ELR (cell line): ENCODE data around the gene SLC27A3.

Experiments used
- DNase-seq: peaks from one replicate; pipeline ENCODE4 v3.0.0-alpha.2; 2015; ENCODE audit warnings: low read depth

The SLC27A3 gene, protein sequence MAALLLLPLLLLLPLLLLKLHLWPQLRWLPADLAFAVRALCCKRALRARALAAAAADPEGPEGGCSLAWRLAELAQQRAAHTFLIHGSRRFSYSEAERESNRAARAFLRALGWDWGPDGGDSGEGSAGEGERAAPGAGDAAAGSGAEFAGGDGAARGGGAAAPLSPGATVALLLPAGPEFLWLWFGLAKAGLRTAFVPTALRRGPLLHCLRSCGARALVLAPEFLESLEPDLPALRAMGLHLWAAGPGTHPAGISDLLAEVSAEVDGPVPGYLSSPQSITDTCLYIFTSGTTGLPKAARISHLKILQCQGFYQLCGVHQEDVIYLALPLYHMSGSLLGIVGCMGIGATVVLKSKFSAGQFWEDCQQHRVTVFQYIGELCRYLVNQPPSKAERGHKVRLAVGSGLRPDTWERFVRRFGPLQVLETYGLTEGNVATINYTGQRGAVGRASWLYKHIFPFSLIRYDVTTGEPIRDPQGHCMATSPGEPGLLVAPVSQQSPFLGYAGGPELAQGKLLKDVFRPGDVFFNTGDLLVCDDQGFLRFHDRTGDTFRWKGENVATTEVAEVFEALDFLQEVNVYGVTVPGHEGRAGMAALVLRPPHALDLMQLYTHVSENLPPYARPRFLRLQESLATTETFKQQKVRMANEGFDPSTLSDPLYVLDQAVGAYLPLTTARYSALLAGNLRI

DNA sequence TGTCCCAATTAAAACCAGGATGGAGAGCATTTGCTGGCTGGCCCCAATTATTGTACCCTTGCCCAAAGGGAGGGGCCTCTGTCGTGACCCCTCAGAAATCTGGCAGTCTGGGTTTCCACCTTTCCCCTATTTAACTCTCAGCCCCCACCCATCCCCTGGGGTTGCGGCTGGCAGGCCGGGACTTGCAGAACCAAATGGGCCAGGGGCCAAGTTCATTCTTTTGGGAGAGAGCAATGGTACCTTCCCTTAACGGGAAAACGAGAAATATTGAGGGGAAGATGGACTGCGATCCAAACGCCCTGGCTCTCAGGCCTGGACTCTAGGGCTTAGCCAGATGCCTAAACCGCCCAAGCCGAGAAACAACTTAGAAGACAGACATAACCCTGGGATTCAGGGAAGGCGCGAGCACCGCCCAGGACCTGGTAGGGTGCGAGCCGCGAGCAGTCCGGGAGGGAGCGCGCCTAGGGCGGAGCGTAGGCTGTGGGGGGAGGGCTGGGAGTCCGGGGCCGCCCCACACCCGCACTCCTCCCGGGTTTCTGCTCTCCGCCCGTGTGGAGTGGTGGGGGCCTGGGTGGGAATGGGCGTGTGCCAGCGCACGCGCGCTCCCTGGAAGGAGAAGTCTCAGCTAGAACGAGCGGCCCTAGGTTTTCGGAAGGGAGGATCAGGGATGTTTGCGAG, at the start of gene SLC27A3:
Gene SLC27A3 (plus strand): TSS at position 628 of the 678 bp plus-strand sequence. CDS start 91 bp downstream, outside the sequence.
- peak; percentile 48 for DNase-seq

DNA sequence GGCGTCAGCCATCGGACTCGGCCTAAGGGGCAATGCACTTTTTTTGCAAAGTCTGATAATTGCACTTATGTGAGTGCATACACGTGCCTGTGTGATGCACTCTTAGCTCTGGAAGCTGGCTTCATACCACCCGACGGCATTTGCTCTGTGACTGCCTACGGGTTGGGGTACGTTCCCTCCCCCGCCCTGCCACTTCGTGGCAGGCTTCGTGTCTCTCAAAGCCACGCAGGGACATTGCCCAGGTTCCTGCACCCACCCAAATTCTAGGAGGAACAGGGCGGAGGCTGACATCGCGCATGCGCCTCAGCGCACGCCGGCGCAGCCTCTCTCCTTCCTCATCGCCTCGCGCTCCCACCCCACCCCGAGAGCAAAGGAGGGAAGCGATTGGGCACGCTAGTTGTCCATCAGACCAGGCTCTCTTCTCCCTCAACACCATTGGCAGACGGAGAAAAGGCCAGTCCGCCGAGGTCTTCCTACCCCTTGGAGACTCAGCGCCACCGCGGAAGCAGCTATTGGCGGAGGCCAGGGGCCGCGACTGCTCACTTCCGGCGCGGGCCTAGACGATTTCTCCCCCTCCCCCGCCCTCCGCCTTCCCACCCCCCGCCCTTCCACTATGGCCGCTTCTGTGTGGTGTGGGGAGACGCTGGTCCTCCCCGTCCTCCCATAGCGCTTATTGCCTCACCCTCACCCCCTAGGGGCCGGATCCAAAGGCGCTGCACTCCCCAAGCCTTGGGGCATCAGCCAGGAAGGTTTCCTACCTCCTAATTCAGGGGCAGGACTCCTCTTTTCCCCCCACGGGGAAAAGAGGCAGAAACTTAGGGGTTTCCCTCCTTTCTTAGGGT, 47.5 kb upstream of the SLC27A3 start, which contains the start of gene INTS3:
Gene INTS3 (plus strand): TSS at position 588 of the 842 bp plus-strand sequence. CDS start 585 bp downstream, outside the sequence.
- peak; percentile 100 for DNase-seq

DNA sequence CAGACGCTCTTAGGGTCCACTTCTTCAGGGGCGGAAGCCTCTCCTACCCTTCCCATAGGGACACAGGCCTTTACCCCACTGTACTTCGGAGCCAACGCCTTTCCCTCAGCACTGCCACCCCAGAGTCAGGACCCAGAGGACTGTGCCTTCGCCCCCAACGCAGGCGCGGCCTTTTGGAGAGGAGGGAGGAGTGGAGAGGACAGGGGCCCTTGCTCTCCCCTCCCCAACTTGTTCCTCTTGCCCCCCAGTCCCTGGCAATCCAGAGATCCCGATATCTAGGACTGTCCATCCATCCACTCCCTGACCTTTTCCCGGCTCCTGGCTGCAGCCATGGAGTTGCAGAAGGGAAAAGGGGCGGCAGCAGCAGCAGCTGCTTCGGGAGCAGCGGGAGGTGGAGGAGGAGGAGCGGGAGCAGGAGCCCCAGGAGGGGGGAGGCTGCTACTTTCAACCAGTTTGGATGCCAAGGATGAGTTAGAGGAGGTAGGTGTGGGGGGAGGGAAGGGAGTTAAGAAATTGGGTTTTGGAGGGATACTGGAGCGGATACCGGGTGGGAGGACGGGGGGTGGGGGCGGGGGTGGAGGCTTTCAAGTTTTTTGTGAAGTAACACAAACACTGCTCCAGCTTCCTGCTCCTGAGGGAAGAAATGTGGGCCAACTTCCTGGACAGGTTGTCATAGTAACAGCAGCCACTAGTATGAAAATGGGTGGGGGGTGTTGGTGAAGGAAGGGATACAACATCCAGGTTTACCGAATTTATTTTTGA, 46.7 kb upstream of the SLC27A3 start:
- DNase-seq: peak; percentile 61

DNA sequence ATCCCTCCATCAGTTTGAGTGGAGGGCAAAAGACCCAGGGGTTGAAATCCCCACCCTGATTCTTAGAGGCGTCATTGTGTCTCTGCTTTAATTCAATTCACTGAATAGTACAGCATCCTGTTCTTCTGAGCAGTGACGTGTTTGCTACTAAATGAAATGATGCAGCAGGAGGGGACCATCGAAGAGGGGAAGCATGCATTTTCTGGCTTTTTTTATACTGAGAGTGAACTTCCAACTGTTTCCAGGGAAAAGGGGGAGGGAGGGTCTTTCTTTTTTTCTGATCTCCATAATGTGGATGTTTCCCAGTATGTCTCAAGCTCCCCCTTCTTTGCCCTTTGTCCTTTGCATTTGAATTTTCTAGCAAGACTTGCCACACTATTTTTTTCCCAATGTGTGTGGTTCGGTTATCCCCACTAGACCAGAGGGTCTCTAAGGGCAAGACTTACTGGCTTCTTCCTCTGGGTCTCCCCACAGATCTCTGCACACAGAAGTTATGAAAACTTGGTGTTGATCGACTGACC, 44.7 kb upstream of the SLC27A3 start:
- no peak for DNase-seq

DNA sequence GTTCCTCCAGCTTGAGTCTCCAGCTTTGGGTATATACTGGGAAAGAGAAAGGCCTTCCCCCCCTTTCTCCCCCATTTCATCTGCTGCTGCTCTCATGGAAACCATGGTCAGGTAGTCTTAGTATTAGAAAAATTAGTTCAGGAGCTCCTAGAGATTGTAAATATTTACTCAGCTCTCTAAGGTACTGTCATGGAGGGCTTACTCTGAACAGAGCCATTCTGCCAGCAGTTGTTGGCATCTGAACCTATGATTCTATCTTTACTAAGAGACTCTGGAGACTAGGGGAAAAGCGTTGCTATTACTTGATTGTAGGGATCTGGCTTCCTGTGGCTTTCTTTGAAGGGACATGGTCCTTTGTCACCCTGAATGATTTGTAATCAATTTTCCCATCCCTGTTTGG, 41.2 kb upstream of the SLC27A3 start:
- no peak for DNase-seq

DNA sequence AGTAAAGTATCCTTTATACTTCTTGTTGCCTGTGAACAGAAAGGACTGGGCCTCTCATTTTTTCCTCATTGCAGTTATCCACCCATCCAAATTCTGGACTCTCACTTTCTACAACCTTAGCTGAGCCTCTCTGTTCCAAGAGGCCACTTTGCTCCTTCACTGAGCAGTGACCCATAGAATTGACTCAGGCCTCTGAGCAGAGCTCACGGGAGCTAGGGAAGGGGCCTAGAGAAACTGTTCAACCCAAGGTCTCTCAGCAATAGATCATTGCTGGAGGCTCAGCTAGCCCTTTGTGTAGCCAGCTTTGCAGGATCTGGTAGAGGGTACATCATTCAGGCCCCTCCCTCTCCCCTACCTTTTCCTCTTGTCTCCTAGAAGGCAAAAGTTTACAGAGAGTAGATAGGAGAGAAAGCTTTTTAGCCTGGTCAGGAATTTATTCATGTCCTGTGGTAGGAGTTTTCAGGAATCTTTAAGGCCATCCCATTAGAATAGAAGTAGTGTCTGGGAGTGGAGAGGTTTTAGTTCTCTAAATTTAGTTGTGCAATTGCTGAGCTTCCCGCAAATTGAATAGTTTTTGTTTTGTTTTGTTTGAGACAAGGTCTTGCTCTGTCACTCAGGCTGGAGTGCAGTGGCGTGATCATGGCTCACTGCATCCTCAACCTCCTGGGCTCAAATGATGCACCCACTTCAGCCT, 40.7 kb upstream of the SLC27A3 start:
- no peak for DNase-seq

DNA sequence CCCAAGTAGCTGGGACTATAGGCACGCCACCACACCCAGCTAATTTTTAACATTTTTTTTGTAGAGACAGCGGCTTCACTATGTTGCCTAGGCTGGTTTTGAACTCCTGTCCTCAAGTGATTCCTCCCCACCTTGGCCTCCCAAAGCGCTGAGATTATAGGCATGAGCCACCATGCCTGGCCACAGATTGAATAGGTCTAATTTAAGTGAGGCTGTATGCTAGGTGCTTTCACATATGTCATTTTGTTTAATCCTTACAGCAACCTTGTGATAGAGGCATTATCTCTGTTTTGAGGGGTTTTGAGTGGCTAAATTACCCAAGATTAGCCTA, 40.2 kb upstream of the SLC27A3 start:
- DNase-seq: no peak

DNA sequence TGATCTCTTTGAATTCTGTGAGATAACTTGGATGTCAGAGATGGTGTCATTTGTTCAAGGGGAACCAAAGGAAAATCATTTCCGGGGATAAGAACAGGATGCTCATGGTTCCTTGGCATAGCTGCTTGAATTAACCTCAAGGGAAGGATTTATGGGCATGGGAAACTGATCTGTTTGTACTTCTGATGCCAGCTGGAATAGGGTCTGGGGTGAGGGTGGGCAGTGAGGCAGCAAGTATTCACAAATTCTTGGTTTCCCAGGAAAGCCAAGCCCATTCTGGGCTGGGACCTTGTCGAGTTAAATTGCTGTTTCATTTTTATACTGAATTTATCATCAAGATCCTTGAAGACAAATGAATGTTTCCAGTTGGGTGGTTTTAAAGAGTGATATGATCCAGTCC, 33.2 kb upstream of the SLC27A3 start:
- no peak for DNase-seq

DNA sequence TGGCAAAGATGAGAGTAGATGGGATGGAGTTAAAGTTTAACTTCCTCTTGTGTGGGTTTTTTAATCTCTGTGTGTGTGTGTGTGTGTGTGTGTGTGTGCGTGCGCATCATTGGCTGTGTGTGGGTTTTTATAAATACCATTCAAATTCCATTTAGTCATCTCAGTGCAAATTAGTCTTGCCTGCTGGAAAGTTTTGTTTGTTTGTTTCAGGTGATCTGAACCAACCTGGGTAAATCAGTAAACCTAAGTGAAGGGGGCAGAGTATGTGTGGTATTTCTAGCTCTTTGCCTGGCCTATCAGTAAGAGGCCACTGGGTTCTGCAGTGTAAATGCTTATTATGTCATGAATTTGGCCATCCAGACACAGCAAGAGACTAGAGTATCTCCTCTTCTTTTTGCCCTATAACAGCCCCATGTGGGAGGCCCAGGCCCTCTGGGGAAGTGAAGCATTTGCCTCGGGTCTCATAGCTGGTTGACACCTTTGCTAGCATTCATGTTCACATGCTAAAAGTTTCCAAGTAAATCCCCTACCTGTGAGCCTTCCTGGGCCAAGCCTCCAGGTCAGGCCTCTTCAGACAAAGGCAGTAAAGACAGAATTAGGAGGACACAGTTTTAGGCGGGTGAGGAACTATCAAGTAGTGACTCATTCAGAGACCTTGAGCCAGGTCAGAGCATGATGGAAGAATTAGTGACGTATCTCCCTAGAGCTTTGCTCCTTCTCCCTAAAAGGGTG, 32.6 kb upstream of the SLC27A3 start:
- DNase-seq: no peak

DNA sequence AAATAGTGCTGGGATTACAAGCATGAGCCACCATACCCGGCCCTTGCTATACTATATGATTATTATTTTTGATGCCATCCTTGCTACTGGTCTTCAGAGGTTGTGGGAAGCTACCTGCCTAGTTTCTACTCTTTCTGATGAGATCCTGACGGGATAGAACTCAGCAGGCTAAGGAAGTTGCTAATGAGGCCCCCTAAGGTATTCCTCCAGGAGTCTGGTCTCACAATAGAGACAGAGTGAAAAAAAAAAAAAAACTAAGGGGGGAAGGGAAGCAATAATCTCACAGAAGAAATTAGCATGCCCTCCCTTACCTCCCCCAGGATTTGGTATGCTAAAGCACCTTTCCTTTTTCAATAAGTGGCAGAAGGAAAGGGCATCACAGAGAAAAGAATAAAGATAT, 29.8 kb upstream of the SLC27A3 start:
- DNase-seq: no peak

DNA sequence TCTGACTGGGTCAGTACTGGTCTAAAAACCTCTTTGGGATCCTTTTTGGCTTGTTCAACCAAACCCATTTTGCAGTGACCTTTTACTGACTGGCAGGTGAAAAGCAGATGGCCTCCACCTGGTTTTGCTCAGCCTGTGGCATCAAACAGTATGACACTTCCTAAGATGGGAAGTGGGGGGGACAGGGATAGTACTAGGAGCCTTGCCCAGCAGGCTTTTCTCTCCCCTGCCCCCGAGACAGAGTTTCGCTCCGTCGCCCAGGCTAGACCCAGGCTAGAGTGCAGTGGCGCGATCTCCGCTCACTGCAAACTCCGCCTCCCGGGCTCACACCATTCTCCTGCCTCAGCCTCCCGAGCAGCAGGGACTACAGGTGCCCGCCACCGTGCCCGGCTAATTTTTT, 29.0 kb upstream of the SLC27A3 start:
- no peak for DNase-seq

DNA sequence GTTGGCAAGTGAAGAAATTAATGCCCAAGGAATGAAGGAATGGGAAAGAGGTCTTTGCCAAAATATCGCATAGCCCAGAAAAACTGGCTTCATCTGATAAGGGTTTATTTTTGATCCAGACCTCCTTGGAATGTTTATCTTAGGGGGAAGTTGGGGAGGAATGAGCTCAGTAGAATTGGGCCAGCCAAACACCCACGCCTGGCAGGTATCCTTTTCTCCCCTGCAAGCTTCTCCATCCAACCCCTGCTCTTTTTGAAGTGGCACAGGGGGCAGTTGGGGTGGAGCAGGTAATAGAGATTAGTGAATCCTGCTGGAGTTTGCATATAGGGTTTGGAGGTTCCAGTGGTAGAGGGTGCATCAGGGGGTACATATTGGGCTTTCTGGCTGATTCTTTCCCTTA, 26.3 kb upstream of the SLC27A3 start:
- no peak for DNase-seq

DNA sequence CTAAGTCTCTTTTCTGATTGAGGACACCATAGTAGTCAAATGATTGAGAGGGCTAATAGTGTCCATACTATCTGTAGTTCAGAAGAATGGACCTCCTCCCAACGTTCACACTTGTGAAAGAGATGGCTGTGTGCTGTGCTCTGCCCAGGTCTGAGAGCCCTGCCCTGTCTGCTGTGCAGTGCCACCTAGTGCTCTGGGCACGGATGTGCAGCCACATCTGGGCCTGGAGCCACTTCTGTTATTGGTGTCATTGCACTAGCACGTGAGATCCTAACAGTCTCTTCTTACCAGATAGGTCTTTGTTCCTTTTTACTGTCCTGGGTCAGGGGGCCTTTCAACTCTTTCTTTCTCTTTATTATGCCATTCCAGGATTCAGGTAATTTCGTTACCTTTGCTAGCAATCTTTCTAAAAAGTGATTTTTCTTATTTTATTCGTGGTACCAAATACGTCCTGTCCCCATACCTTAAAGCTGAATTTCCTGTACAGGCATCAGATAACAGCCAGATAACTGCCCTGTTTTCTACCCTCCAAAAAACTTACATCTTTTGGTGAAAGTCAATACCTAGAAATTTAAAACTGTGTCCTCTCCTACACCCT, 25.7 kb upstream of the SLC27A3 start:
- DNase-seq: peak; percentile 81

DNA sequence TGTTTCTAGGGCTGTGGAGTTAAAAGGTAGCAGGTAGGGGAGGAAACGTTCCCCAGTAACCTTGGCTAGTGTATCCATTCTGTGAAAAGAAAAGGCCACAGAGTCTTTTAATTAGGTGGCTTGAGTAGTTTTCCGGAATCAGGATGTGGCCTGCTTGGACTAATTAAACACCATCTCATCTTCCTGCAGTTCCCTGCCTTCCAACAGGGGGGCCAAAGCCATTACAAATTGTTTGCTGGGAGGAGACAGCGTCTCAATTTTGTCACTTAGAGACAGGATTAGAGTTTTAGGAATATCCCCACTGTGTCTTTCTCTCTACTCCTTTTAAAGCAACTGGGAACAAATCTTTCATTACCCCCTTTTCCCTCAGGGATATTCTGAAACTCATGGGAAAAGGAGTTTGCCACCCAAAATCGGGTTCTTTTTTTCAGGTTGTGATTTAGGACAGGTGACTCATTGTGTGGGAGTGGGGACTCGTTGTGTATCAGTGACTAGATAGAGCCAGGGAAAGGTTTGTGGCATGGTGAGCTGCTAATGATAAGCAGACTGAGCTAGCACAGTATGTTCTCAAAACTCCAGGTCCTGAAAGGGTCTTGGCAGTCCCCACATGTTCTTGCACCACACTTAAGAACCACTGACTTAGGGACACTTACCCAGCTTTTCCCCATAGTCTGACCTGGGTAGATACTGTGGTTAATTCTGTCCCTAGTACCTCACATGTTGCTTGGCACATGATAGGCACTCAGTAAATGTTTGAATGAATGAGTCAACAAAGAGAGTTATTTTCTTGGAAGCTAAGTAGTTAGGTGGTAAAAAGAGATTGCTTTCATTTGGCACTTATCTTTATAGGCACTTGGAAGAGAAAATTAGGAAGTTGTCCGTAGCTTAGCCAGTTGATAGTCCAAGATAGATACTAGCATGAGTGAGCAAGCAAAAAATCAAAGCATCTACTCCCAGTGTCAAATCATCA, 24.9 kb upstream of the SLC27A3 start:
- DNase-seq: no peak

DNA sequence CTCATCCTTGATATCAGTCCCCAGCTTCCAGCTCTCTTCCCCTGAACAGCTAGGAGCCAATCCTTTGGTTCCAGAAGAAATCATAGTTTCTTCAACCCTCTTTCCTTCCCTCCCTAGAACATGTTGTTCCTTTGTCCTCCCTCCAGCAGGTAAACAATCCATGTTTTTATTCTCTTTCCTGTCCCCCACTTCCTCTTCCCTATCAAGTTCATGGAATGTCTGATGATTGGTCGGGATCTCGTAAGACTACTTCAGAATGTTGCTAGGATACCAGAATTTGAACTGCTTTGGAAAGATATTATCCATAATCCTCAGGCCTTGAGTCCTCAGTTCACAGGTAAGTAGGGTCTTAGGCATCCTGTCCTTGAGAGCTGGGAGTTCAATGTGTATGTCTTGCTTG, 23.1 kb upstream of the SLC27A3 start:
- DNase-seq: no peak

DNA sequence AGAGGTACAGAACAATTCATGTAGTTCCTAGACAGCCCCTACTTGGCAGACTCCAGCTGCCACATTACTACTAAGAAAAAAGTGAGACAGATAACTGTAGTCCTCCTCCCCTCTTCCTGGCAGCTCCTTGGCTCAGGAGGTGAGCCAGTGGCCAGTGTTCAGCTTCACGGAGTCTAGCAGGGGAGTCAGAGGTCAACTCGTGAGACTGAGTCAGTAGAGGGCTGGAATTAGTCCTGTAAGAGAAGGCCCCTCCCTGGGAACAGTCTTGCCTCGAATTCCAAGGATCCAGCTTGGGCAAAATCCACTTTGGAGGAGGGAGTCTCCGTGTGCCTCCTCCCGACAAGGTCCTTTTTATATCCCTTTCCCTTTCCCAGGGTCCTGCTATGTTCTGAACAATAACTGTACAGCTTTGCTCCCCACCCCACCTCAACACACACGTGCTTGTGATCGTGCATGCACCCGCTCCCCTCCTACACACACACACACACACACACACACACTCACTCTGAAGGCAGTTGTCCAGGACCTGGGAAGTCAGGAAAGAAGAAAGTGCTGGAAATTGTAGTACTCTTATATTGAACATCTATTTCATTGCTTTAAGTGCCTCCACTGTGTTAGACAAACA, 22.5 kb upstream of the SLC27A3 start:
- peak; percentile 65 for DNase-seq

DNA sequence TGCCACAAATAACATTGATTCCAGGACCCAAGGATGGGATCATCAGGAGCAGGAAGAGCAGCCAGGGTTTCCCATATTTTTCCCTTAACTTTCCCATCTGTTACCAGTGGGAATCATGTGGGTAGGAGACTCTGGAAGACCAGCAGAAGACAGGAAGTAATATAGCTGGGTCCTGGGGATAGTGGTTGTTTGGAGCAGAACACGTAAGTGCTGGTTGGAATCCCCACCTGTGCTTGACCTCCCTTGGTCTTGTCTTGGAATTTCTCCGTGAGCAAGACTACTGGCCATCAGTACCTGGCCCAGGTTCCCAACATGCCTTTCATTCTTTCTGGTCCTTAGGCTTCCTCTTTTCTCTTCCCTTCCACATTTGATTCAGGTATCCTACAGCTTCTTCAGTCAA, 20.9 kb upstream of the SLC27A3 start:
- no peak for DNase-seq

DNA sequence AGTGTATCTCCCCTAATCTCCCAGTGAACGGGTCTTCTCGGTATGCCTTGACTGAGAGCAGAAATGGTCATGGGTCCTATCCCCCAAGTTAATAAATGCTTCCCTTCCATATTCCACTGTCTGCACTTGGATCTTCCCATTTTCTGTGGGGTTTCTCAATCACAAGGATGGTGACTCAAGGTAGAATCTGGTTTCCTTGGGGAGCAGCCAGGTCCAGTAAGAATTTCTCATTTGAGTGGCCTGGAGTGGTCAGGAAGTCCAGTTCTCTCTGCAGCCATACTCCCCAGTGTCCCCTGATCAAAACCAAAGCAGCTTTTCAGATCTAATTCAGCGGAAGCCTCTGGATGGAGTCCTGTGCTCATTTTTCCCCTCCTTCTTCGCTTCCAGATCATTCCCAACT, 14.8 kb upstream of the SLC27A3 start:
- peak; percentile 39 for DNase-seq
